GM23338 (cell line): ENCODE results near the gene SFXN1. TPM values are rescaled to one million over a fixed set of nuclear protein-coding genes. Genes with fewer than 3 reads are reported as not detected.

Experiments
- ATAC-seq: fragments of 200-7000 bp; cut with Tn5 transposase; 3 replicates; pipeline ENCODE4 v1.9.1; 2020
- DNase-seq: peaks from one replicate; pipeline ENCODE4 v3.0.0-alpha.2; 2015; ENCODE audit warnings: low spot score
- H2AFZ ChIP-seq: fragments of 200-600 bp; sonication (generic); 2 replicates; pipeline ENCODE4 v1.8.0; 2016; ENCODE audit warnings: antibody characterized with exemption, mild to moderate bottlenecking, moderate library complexity
- H3F3A ChIP-seq: fragments of 200-600 bp; sonication (generic); replicated peaks from 2 replicates; pipeline ENCODE4 v1.8.0; 2017; ENCODE audit warnings: antibody characterized with exemption, mixed run types, low read depth
- H3K27ac ChIP-seq: fragments of 200-600 bp; sonication (generic); 2 replicates; pipeline ENCODE4 v1.6.1; 2016; ENCODE audit warnings: low read depth
- H3K27me3 ChIP-seq: fragments of 200-600 bp; sonication (generic); 2 replicates; pipeline ENCODE4 v1.8.0; 2016; ENCODE audit warnings: mild to moderate bottlenecking, mixed run types, moderate library complexity; ENCODE audit not compliant: insufficient read depth
- H3K36me3 ChIP-seq: fragments of 200-600 bp; sonication (generic); 2 replicates; pipeline ENCODE4 v1.8.0; 2016; ENCODE audit warnings: mild to moderate bottlenecking; ENCODE audit not compliant: insufficient read depth
- H3K4me1 ChIP-seq: fragments of 200-600 bp; sonication (generic); 2 replicates; pipeline ENCODE4 v1.8.0; 2016; ENCODE audit warnings: mild to moderate bottlenecking, moderate library complexity; ENCODE audit not compliant: insufficient read depth
- H3K4me2 ChIP-seq: fragments of 200-600 bp; sonication (generic); 2 replicates; pipeline ENCODE4 v1.7.1; 2017; ENCODE audit warnings: mixed run types
- H3K4me3 ChIP-seq: fragments of 200-600 bp; sonication (generic); 2 replicates; pipeline ENCODE4 v1.6.1; 2016; ENCODE audit warnings: mixed run types
- H3K79me2 ChIP-seq: fragments of 200-600 bp; sonication (generic); replicated peaks from 2 replicates; pipeline ENCODE4 v1.8.0; 2017; ENCODE audit warnings: mild to moderate bottlenecking; ENCODE audit not compliant: insufficient read depth
- H3K9me2 ChIP-seq: fragments of 200-600 bp; sonication (generic); 2 replicates; pipeline ENCODE4 v1.8.0; 2017; ENCODE audit not compliant: insufficient read depth
- H4K20me1 ChIP-seq: fragments of 200-600 bp; sonication (generic); replicated peaks from 2 replicates; pipeline ENCODE4 v1.8.0; 2017; ENCODE audit warnings: mild to moderate bottlenecking; ENCODE audit not compliant: insufficient read depth
- H3K27ac Mint-ChIP-seq: 2 replicates; pipeline ENCODE4 v1.8.0; 2020; ENCODE audit warnings: inconsistent platforms, mild to moderate bottlenecking, moderate library complexity, mixed read lengths
- H3K27me3 Mint-ChIP-seq: 3 replicates; pipeline ENCODE4 v1.8.0; 2022; ENCODE audit warnings: low read depth, mild to moderate bottlenecking, moderate library complexity, mixed read lengths, inconsistent platforms; ENCODE audit not compliant: insufficient read depth, poor library complexity
- H3K36me3 Mint-ChIP-seq: 3 replicates; pipeline ENCODE4 v1.8.0; 2021; ENCODE audit warnings: low read depth, mild to moderate bottlenecking, inconsistent platforms, moderate library complexity, mixed read lengths
- H3K4me1 Mint-ChIP-seq: 3 replicates; pipeline ENCODE4 v1.8.0; 2020; ENCODE audit warnings: mild to moderate bottlenecking, inconsistent platforms, mixed read lengths
- H3K4me3 Mint-ChIP-seq: 3 replicates; pipeline ENCODE4 v1.8.0; 2021; ENCODE audit warnings: moderate library complexity, mild to moderate bottlenecking, inconsistent platforms, mixed read lengths
- H3K9me3 Mint-ChIP-seq: 3 replicates; pipeline ENCODE4 v1.8.0; 2020; ENCODE audit warnings: moderate library complexity, mild to moderate bottlenecking, inconsistent platforms, mixed read lengths
- CREB1 ChIP-seq: fragments of 250-450 bp; sonication (Bioruptor Pico); IDR thresholded peaks from 2 replicates; pipeline ENCODE4 v1.5.0; 2020; ENCODE audit warnings: low read depth, mild to moderate bottlenecking, moderate library complexity
- CTCF ChIP-seq, 2 experiments: fragments of 200-600 bp in 1 of 2; sonication (generic) in 1 of 2; conservative IDR thresholded peaks; 2 replicates each; pipeline versions ENCODE4 v1.5.1 to v1.6.1; 2016 to 2017; ENCODE audit warnings: antibody characterized with exemption in 2 of 2, low read depth in 2 of 2, mild to moderate bottlenecking in 2 of 2, moderate library complexity in 1 of 2
- ETS1 ChIP-seq: IDR thresholded peaks from 2 replicates; pipeline ENCODE4 v1.6.1; 2016; ENCODE audit warnings: antibody characterized with exemption
- EZH2phosphoT487 ChIP-seq: fragments of 200-600 bp; sonication (generic); IDR thresholded peaks from one replicate; pipeline ENCODE4 v1.8.1; 2018; ENCODE audit warnings: antibody characterized with exemption; ENCODE audit not compliant: unreplicated experiment
- JUNB ChIP-seq: IDR thresholded peaks from one replicate; pipeline ENCODE4 v1.6.1; 2016; ENCODE audit warnings: antibody characterized with exemption; ENCODE audit not compliant: unreplicated experiment
- ZNF331 ChIP-seq: fragments of 250-450 bp; sonication (Bioruptor Pico); IDR thresholded peaks from 2 replicates; pipeline ENCODE4 v1.5.0; 2020; ENCODE audit warnings: low read depth, mild to moderate bottlenecking, moderate library complexity
- ZNF462 ChIP-seq: fragments of 250-450 bp; sonication (Bioruptor Pico); IDR thresholded peaks from 2 replicates; pipeline ENCODE4 v1.5.0; 2020; ENCODE audit warnings: mild to moderate bottlenecking, moderate library complexity
- polyA plus RNA-seq: library from polyadenylated mRNA; unstranded; fragments of >200 nt; fragmentation: Nextera tagmentation; extraction: Ambion mirVana; gene quantifications from 2 replicates; pipeline ENCODE4 v1.2.1, GENCODE V29; 2016
- total RNA-seq: library from RNA; depleted of rRNA; stranded (reverse); fragments of >200 nt; shearing (Covaris generic); gene quantifications from 2 replicates; pipeline ENCODE4 v1.2.3, GENCODE V29; 2014

Gene SFXN1
- total and polyA plus RNA-seq, 2 experiments from 2014 or later, result 44.0 to 97.7 TPM

DNA sequence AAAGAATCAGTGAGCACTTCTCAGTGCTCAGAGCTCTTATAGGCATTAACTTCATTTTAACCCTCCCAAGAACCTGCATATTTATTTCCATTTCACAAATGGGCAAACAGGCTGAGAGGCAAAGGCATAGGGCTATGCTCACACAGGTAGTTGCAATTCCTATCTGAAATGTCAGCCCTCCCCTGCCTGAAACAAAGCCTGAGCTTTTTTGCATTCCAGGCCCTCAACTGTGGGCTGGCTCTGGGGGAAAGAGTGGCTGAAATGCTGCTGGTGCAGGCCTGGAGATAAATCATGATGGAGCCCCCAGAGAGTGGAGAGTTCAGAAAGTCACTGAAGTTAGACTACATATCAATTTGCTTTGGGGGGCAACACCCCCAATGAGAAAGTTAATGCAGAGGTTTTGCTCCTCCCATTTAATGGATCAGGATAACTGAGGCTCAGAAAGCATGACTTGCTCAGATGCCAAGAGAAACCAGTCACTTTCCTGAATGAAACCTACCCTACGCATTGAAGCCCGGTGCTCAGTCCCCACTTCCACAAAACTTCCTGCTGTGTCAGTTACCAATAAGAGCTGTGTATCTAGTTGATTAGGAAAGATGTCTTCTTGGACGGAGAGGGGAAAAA lies 40.0 kb upstream of the SFXN1 start (continued):
- TF ChIP-seq CREB1 (CRISPR knock-in tag) (no peak), ETS1 (no peak), ZNF462 (CRISPR knock-in tag) (no peak)

DNA sequence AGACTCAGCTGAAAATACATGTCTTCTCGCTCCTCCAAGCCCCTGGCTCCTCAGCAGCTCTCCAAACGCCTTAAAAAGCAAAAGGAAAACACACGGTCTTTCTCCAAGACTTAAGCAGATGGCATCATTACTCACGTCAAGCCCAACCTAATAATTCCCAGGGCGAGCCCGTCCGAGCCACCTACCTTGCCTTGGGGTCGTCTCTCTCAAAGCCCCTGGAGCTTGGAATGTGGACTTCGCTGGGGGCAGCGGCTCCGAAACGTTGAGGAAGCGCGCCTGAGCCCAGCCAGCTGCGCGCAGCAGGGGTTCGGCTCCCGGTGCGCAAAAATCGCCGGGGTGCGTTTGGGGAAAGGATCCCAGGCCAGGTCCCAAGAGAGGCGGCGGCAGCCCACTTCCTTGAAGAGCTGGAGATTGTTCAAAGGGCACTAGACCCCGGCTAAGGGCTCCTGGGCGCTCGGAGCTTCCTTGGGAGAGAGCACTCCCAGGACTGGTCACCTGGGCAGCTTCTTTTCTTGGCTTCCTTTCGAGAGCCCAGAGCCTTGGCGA lies 34.8 kb upstream of the SFXN1 start:
- Histone ChIP-seq H3K9me2 (no peaks in the 10 kb centered on the region), H2AFZ (peak overlapping the region; percentile 94), H3K79me2 (no peaks in the 10 kb centered on the region), H4K20me1 (no peaks in the 10 kb centered on the region), H3K36me3 (no peaks in the 10 kb centered on the region), H3K27me3 (peaks cover 69% of the 10 kb centered on the region), H3F3A (no peaks in the 10 kb centered on the region), H3K4me2 (peak overlapping the region; percentile 95), H3K4me3 (peak overlapping the region; percentile 66), H3K27ac (no peak overlapping the region), H3K4me1 (peaks cover 46% of the 10 kb centered on the region)
- TF ChIP-seq CTCF (conservative IDR thresholded peaks at IDR 0.05; ENCODE audit: low read depth in 2 of 2) (no peak), ZNF331 (CRISPR knock-in tag) (no peak), JUNB (no peak), ETS1 (no peak), EZH2phosphoT487 (no peak), CREB1 (CRISPR knock-in tag) (no peak)
- Mint-ChIP-seq H3K9me3 (no peaks in the 10 kb centered on the region; the same call in 1 of the 3 replicates), H3K27ac (no peak overlapping the region), H3K4me3 (peak overlapping the region; percentile 57), H3K27me3 (peaks cover 36% of the 10 kb centered on the region), H3K4me1 (peaks cover 34% of the 10 kb centered on the region), H3K36me3 (no peaks in the 10 kb centered on the region; the same call in 2 of the 3 replicates)
- peak; percentile 4 for ATAC-seq
- DNase-seq, result peak; percentile 44
